H9 (cell line): Measurements from ENCODE around the gene EFNA5. TPM values are rescaled to one million over a fixed set of nuclear protein-coding genes. Genes with fewer than 3 reads are reported as not detected.

Experiments
- DNase-seq: peaks from one replicate; pipeline ENCODE4 v3.0.0-alpha.2; 2017
- H2AFZ ChIP-seq: one replicate; pipeline ENCODE4 v1.6.1; 2013; ENCODE audit warnings: mild to moderate bottlenecking, low read length, control low read depth, moderate library complexity
- H2AK5ac ChIP-seq: 2 replicates; pipeline ENCODE4 v1.6.1; 2013; ENCODE audit warnings: low read length, control low read depth, mixed read lengths; ENCODE audit not compliant: insufficient read length
- H2BK120ac ChIP-seq: one replicate; pipeline ENCODE4 v1.6.1; 2013; ENCODE audit warnings: low read depth, mild to moderate bottlenecking, low read length, control low read depth, inconsistent platforms; ENCODE audit not compliant: poor library complexity, severe bottlenecking
- H2BK12ac ChIP-seq: 2 replicates; pipeline ENCODE4 v1.6.1; 2013; ENCODE audit warnings: low read length, control low read depth, mixed read lengths, low read depth; ENCODE audit not compliant: insufficient read length
- H2BK15ac ChIP-seq: 2 replicates; pipeline ENCODE4 v1.6.1; 2013; ENCODE audit warnings: low read depth, low read length, control low read depth
- H2BK20ac ChIP-seq: one replicate; pipeline ENCODE4 v1.6.1; 2013; ENCODE audit warnings: low read depth, mild to moderate bottlenecking, low read length, control low read depth, inconsistent platforms; ENCODE audit not compliant: poor library complexity, severe bottlenecking
- H2BK5ac ChIP-seq: 2 replicates; pipeline ENCODE4 v1.6.1; 2013; ENCODE audit warnings: low read length, control low read depth, mixed read lengths; ENCODE audit not compliant: insufficient read length
- H3K14ac ChIP-seq: 2 replicates; pipeline ENCODE4 v1.6.1; 2013; ENCODE audit warnings: low read length, control low read depth; ENCODE audit not compliant: insufficient read depth
- H3K18ac ChIP-seq: 2 replicates; pipeline ENCODE4 v1.6.1; 2013; ENCODE audit warnings: low read depth, mild to moderate bottlenecking, mixed read lengths, low read length, control low read depth; ENCODE audit not compliant: insufficient read length
- H3K23ac ChIP-seq: 2 replicates; pipeline ENCODE4 v1.6.1; 2013; ENCODE audit warnings: low read length, control low read depth, mixed read lengths, low read depth; ENCODE audit not compliant: insufficient read length
- H3K23me2 ChIP-seq: 2 replicates; pipeline ENCODE4 v1.6.1; 2013; ENCODE audit warnings: low read depth, mild to moderate bottlenecking, mixed read lengths, low read length, control low read depth; ENCODE audit not compliant: insufficient read length, poor library complexity, severe bottlenecking
- H3K27ac ChIP-seq: 2 replicates; pipeline ENCODE4 v1.5.1; 2013; ENCODE audit warnings: low read length, control low read depth, mixed read lengths, low read depth; ENCODE audit not compliant: insufficient read length
- H3K27me3 ChIP-seq: 2 replicates; pipeline ENCODE4 v1.6.1; 2013; ENCODE audit warnings: low read length, control low read depth, inconsistent platforms; ENCODE audit not compliant: insufficient read depth
- H3K4ac ChIP-seq: 2 replicates; pipeline ENCODE4 v1.6.1; 2013; ENCODE audit warnings: low read depth, mild to moderate bottlenecking, control low read depth, inconsistent platforms, low read length, moderate library complexity
- H3K4me1 ChIP-seq: 2 replicates; pipeline ENCODE4 v1.6.1; 2013; ENCODE audit warnings: low read length, control low read depth, inconsistent platforms; ENCODE audit not compliant: insufficient read depth
- H3K4me2 ChIP-seq: 2 replicates; pipeline ENCODE4 v1.6.1; 2013; ENCODE audit warnings: low read length, control low read depth, mixed read lengths; ENCODE audit not compliant: insufficient read length, insufficient read depth
- H3K56ac ChIP-seq: 2 replicates; pipeline ENCODE4 v1.6.1; 2013; ENCODE audit warnings: low read depth, mild to moderate bottlenecking, mixed read lengths, low read length, control low read depth; ENCODE audit not compliant: insufficient read length
- H3K79me1 ChIP-seq: 2 replicates; pipeline ENCODE4 v1.6.1; 2013; ENCODE audit warnings: low read depth, mild to moderate bottlenecking, moderate library complexity, low read length, control low read depth, inconsistent platforms; ENCODE audit not compliant: insufficient read depth, poor library complexity, severe bottlenecking
- H3K79me2 ChIP-seq: 2 replicates; pipeline ENCODE4 v1.6.1; 2013; ENCODE audit warnings: low read length, control low read depth, inconsistent platforms; ENCODE audit not compliant: insufficient read depth
- H3K9ac ChIP-seq: 2 replicates; pipeline ENCODE4 v1.6.1; 2013; ENCODE audit warnings: low read length, control low read depth, mixed read lengths; ENCODE audit not compliant: insufficient read length; ENCODE audit errors: extremely low read depth
- H3K9me3 ChIP-seq: one replicate; pipeline ENCODE4 v1.6.1; 2013; ENCODE audit warnings: low read depth, low read length, inconsistent platforms; ENCODE audit not compliant: control insufficient read depth
- H3T11ph ChIP-seq: one replicate; pipeline ENCODE4 v1.6.1; 2013; ENCODE audit warnings: mild to moderate bottlenecking, low read length, control low read depth, inconsistent platforms
- H4K20me1 ChIP-seq: one replicate; pipeline ENCODE4 v1.6.1; 2013; ENCODE audit not compliant: control insufficient read depth, insufficient read length, insufficient read depth
- H4K5ac ChIP-seq: 2 replicates; pipeline ENCODE4 v1.6.1; 2013; ENCODE audit warnings: low read depth, mild to moderate bottlenecking, mixed read lengths, low read length, control low read depth; ENCODE audit not compliant: insufficient read length
- H4K8ac ChIP-seq: replicated peaks from 2 replicates; pipeline ENCODE4 v1.6.1; 2013; ENCODE audit warnings: low read length, control low read depth, mixed read lengths, low read depth; ENCODE audit not compliant: insufficient read length
- H4K91ac ChIP-seq: 2 replicates; pipeline ENCODE4 v1.6.1; 2013; ENCODE audit warnings: low read depth, mild to moderate bottlenecking, moderate library complexity, mixed read lengths, low read length, control low read depth; ENCODE audit not compliant: insufficient read length
- H3K27ac Mint-ChIP-seq, 3 experiments: 2 replicates in 2 of 3; 3 replicates in 1 of 3; pipeline ENCODE4 v1.8.0; 2020 to 2021; ENCODE audit warnings: mixed read lengths in 3 of 3, mild to moderate bottlenecking in 1 of 3, moderate library complexity in 1 of 3
- H3K27me3 Mint-ChIP-seq: 2 replicates; pipeline ENCODE4 v1.8.0; 2021; ENCODE audit warnings: low read depth, mild to moderate bottlenecking, moderate library complexity, mixed read lengths
- H3K36me3 Mint-ChIP-seq, 3 experiments: 2 replicates in 2 of 3; 3 replicates in 1 of 3; pipeline ENCODE4 v1.8.0; 2020 to 2021; ENCODE audit warnings: low read depth in 3 of 3, mixed read lengths in 3 of 3; ENCODE audit not compliant: insufficient read depth in 1 of 3
- H3K4me1 Mint-ChIP-seq, 2 experiments: 2 replicates each; pipeline ENCODE4 v1.8.0; 2020; ENCODE audit warnings: mixed read lengths in 2 of 2
- H3K4me3 Mint-ChIP-seq, 2 experiments: 2 replicates in 1 of 2; 3 replicates in 1 of 2; pipeline ENCODE4 v1.8.0; 2020 to 2021; ENCODE audit warnings: mild to moderate bottlenecking in 2 of 2, mixed read lengths in 2 of 2, moderate library complexity in 1 of 2
- H3K9me3 Mint-ChIP-seq, 2 experiments: 2 replicates in 1 of 2; 3 replicates in 1 of 2; pipeline ENCODE4 v1.8.0; 2020; ENCODE audit warnings: mild to moderate bottlenecking in 2 of 2, mixed read lengths in 2 of 2, moderate library complexity in 1 of 2
- WGBS: extraction: QIAGEN DNeasy Blood & Tissue Kit; methylation state at CpG from one replicate; pipeline ENCODE4 v1.1.7; 2013; ENCODE audit warnings: missing lambda C conversion rate, low lambda C conversion rate, mixed read lengths; ENCODE audit not compliant: insufficient read length; ENCODE audit errors: extremely low coverage; 5-methylcytosine and 5-hydroxymethylcytosine counted together
- total RNA-seq: library from RNA; stranded (reverse); gene quantifications from 2 replicates; pipeline ENCODE4 v1.2.1, GENCODE V29; 2021
- TF ChIP-seq, protein P1 (sequence below): fragments of 200-600 bp; sonication (generic); conservative IDR thresholded peaks from 3 replicates; pipeline ENCODE4 v1.8.0; 2021; ENCODE audit warnings: antibody characterized with exemption, mild to moderate bottlenecking

EFNA5 gene
- total RNA-seq, 1 experiment from 2014 or later, result 20.4 TPM

DNA sequence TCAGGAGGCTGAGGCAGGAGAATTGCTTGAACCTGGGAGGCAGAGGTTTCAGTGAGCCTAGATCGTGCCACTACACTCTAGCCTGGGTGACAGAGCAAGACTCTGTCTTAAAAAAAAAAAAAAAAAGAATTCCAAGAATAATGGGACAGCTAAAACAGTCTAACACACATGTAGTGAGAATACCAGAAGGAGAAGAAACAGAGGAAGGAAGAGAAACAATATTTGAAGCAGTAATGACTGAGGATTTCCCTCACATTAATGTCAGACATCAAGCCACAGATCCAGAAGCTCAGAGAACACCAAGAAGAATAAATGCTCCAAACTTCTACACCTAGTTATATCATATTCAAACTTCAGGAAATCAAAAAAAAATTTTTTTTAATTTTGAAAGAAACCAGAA is 47.1 kb upstream of the EFNA5 start:
- Histone ChIP-seq H4K5ac (no peak overlapping the region), H2BK20ac (no peak overlapping the region), H3T11ph (no peak overlapping the region), H3K18ac (no peak overlapping the region), H2BK5ac (no peak overlapping the region), H3K4ac (no peak overlapping the region), H2BK120ac (no peak overlapping the region), H3K14ac (no peak overlapping the region), H3K27ac (no peak overlapping the region), H2AFZ (no peak overlapping the region), H3K79me2 (no peaks in the 10 kb centered on the region), H3K4me1 (no peaks in the 10 kb centered on the region), H3K9me3 (no peaks in the 10 kb centered on the region), H4K91ac (no peak overlapping the region), H3K79me1 (no peaks in the 10 kb centered on the region), H4K20me1 (no peaks in the 10 kb centered on the region), H3K9ac (no peak overlapping the region), H4K8ac (no peak overlapping the region), H3K23me2 (no peaks in the 10 kb centered on the region), H2BK12ac (no peak overlapping the region), H2AK5ac (no peak overlapping the region), H3K27me3 (no peaks in the 10 kb centered on the region), H3K23ac (no peak overlapping the region), H3K4me2 (no peak overlapping the region), H3K56ac (no peak overlapping the region), H2BK15ac (no peak overlapping the region)
- H3K4me1 Mint-ChIP-seq, result peaks cover 12 to 13% of the 10 kb centered on the region in 2 experiments; a peak in 3 of 4 replicates
- no peak overlapping the region for H3K27ac Mint-ChIP-seq
- no CpG with 5 or more reads among the region's 1 CpG for WGBS
- no peak overlapping the region for H3K4me3 Mint-ChIP-seq
- no peaks in the 10 kb centered on the region for H3K27me3 Mint-ChIP-seq
- peaks cover 19 to 27% of the 10 kb centered on the region in 2 experiments for H3K9me3 Mint-ChIP-seq
- TF ChIP-seq, protein P1, sequence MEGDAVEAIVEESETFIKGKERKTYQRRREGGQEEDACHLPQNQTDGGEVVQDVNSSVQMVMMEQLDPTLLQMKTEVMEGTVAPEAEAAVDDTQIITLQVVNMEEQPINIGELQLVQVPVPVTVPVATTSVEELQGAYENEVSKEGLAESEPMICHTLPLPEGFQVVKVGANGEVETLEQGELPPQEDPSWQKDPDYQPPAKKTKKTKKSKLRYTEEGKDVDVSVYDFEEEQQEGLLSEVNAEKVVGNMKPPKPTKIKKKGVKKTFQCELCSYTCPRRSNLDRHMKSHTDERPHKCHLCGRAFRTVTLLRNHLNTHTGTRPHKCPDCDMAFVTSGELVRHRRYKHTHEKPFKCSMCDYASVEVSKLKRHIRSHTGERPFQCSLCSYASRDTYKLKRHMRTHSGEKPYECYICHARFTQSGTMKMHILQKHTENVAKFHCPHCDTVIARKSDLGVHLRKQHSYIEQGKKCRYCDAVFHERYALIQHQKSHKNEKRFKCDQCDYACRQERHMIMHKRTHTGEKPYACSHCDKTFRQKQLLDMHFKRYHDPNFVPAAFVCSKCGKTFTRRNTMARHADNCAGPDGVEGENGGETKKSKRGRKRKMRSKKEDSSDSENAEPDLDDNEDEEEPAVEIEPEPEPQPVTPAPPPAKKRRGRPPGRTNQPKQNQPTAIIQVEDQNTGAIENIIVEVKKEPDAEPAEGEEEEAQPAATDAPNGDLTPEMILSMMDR, result no peak
- DNase-seq, result no peak
- peaks cover 5 to 36% (median 11%) of the 10 kb centered on the region in 3 experiments for H3K36me3 Mint-ChIP-seq
